OCI-LY1 (cell line): ENCODE results near the gene FLAD1.
A peak's percentile ranks its signal among the peaks of the same experiment; 100 is the strongest.

ENCODE experiments used
- H2AFZ ChIP-seq: fragments of 200-600 bp; sonication (generic), shearing (Covaris generic); 2 replicates; pipeline ENCODE4 v1.6.0; 2014; ENCODE audit warnings: antibody characterized with exemption, mild to moderate bottlenecking, low read length
- H3F3A ChIP-seq: fragments of 200-600 bp; sonication (generic), shearing (Covaris generic); 2 replicates; pipeline ENCODE4 v1.6.0; 2014; ENCODE audit warnings: mild to moderate bottlenecking, antibody characterized with exemption, low read length, moderate library complexity; ENCODE audit not compliant: insufficient read depth
- H3K27ac ChIP-seq: fragments of 200-600 bp; sonication (generic); 2 replicates; pipeline ENCODE4 v1.5.1; 2014; ENCODE audit warnings: low read length, mixed run types, mild to moderate bottlenecking, low read depth; ENCODE audit not compliant: poor library complexity, severe bottlenecking
- H3K27me3 ChIP-seq: fragments of 200-600 bp; sonication (generic); 2 replicates; pipeline ENCODE4 v1.6.0; 2014; ENCODE audit warnings: antibody characterized with exemption, mild to moderate bottlenecking, low read length, moderate library complexity; ENCODE audit not compliant: insufficient read depth
- H3K36me3 ChIP-seq: fragments of 200-600 bp; sonication (generic); 2 replicates; pipeline ENCODE4 v1.6.1; 2014; ENCODE audit warnings: mild to moderate bottlenecking, antibody characterized with exemption, low read length, moderate library complexity, mixed read lengths; ENCODE audit not compliant: insufficient read depth
- H3K4me1 ChIP-seq: fragments of 200-600 bp; sonication (generic); 2 replicates; pipeline ENCODE4 v1.5.1; 2014; ENCODE audit warnings: mild to moderate bottlenecking, low read length, moderate library complexity; ENCODE audit not compliant: insufficient read depth, severe bottlenecking
- H3K4me2 ChIP-seq: fragments of 200-600 bp; sonication (generic), shearing (Covaris generic); 2 replicates; pipeline ENCODE4 v1.6.1; 2014; ENCODE audit warnings: low read length
- H3K4me3 ChIP-seq: fragments of 200-600 bp; sonication (generic); 2 replicates; pipeline ENCODE4 v1.5.1; 2014; ENCODE audit warnings: low read length, low read depth, mild to moderate bottlenecking, mixed read lengths; ENCODE audit not compliant: poor library complexity, severe bottlenecking
- H3K79me2 ChIP-seq: fragments of 200-600 bp; shearing (Covaris generic); 2 replicates; pipeline ENCODE4 v1.6.1; 2016; ENCODE audit warnings: mixed run types, low read length, mixed read lengths; ENCODE audit not compliant: insufficient read depth
- H3K9ac ChIP-seq: fragments of 200-600 bp; sonication (generic), shearing (Covaris generic); 2 replicates; pipeline ENCODE4 v1.6.1; 2014; ENCODE audit warnings: mild to moderate bottlenecking, low read length, mixed read lengths
- H3K9me2 ChIP-seq: fragments of 200-600 bp; sonication (generic), shearing (Covaris generic); 2 replicates; pipeline ENCODE4 v1.6.1; 2014; ENCODE audit warnings: low read depth, mild to moderate bottlenecking, low read length, mixed read lengths
- H3K9me3 ChIP-seq: fragments of 200-600 bp; shearing (Covaris generic); 2 replicates; pipeline ENCODE4 v1.6.1; 2014; ENCODE audit warnings: low read length, mixed read lengths
- H4K20me1 ChIP-seq: fragments of 200-600 bp; sonication (generic), shearing (Covaris generic); 2 replicates; pipeline ENCODE4 v1.6.0; 2016; ENCODE audit warnings: mild to moderate bottlenecking, low read length; ENCODE audit not compliant: insufficient read depth
- CTCF ChIP-seq: fragments of 200-600 bp; sonication (generic), shearing (Covaris generic); IDR thresholded peaks from 2 replicates; pipeline ENCODE4 v1.5.1; 2017; ENCODE audit warnings: mild to moderate bottlenecking, antibody characterized with exemption, low read length, moderate library complexity, mixed read lengths
- EZH2 ChIP-seq: fragments of 200-600 bp; sonication (generic), shearing (Covaris generic); IDR thresholded peaks from 2 replicates; pipeline ENCODE4 v1.8.0; 2017; ENCODE audit warnings: borderline replicate concordance, mixed run types, mild to moderate bottlenecking, antibody characterized with exemption, low read length, moderate library complexity, mixed read lengths

Gene FLAD1

GRCh38 chr1:154972517-154973343, 10.4 kb upstream of the FLAD1 start:
- Histone ChIP-seq H3K4me1 (peaks cover 54% of the 10 kb centered on the region), H3K9ac (peak overlapping the region; percentile 17; the same call in 1 of the 2 replicates), H3K9me2 (no peaks in the 10 kb centered on the region), H3K79me2 (peaks cover 28% of the 10 kb centered on the region), H3K4me2 (peak overlapping the region; percentile 74), H3K4me3 (peak overlapping the region; percentile 79), H3K36me3 (peaks cover 18% of the 10 kb centered on the region), H4K20me1 (no peaks in the 10 kb centered on the region), H3F3A (no peaks in the 10 kb centered on the region), H3K27me3 (no peaks in the 10 kb centered on the region), H2AFZ (no peak overlapping the region), H3K27ac (peak overlapping the region; percentile 88), H3K9me3 (no peaks in the 10 kb centered on the region)
- no peak for TF ChIP-seq EZH2

GRCh38 chr1:154973344-154974101, 9.6 kb upstream of the FLAD1 start:
- peak overlapping the region; percentile 82 for H3K9ac ChIP-seq
- H3K4me3 ChIP-seq: peak overlapping the region; percentile 79
- peak overlapping the region; percentile 74 for H3K4me2 ChIP-seq
- no peaks in the 10 kb centered on the region for H3K9me3 ChIP-seq
- peaks cover 20% of the 10 kb centered on the region; the same call in 1 of the 2 replicates for H3K36me3 ChIP-seq
- H3K27me3 ChIP-seq: no peaks in the 10 kb centered on the region
- H3K4me1 ChIP-seq: peaks cover 57% of the 10 kb centered on the region
- H3K27ac ChIP-seq: peak overlapping the region; percentile 88
- TF ChIP-seq EZH2 (no peak), CTCF (peak; percentile 15; the same call in 1 of the 2 replicates)
- no peak overlapping the region for H2AFZ ChIP-seq
- H3F3A ChIP-seq: 0 out of 2 replicates have a peak, but pooled peaks cover 4% of the 10 kb centered on the region
- H3K79me2 ChIP-seq: peaks cover 28% of the 10 kb centered on the region
- H4K20me1 ChIP-seq: no peaks in the 10 kb centered on the region
- H3K9me2 ChIP-seq: no peaks in the 10 kb centered on the region

GRCh38 chr1:154974102-154974807, 8.9 kb upstream of the FLAD1 start, which contains the start of gene CKS1B:
TSS of gene CKS1B (plus strand) at chr1:154974681. CDS start at chr1:154974746, 65 bp downstream.
- peaks cover 21% of the 10 kb centered on the region; the same call in 1 of the 2 replicates for H3K36me3 ChIP-seq
- H3K4me1 ChIP-seq: peaks cover 57% of the 10 kb centered on the region
- peak within 1 kb of the TSS; percentile 86 for H3K9ac ChIP-seq
- no peaks in the 10 kb centered on the region for H3K9me3 ChIP-seq
- peak within 1 kb of the TSS; percentile 79 for H3K4me3 ChIP-seq
- H2AFZ ChIP-seq: no peak within 1 kb of the TSS
- H3F3A ChIP-seq: 0 out of 2 replicates have a peak, but pooled peaks cover 4% of the 10 kb centered on the region
- H3K4me2 ChIP-seq: peak within 1 kb of the TSS; percentile 91
- H4K20me1 ChIP-seq: no peaks in the 10 kb centered on the region
- no peak for TF ChIP-seq EZH2
- TF ChIP-seq CTCF: no peak
- peaks cover 28% of the 10 kb centered on the region for H3K79me2 ChIP-seq
- H3K9me2 ChIP-seq: no peaks in the 10 kb centered on the region
- no peaks in the 10 kb centered on the region for H3K27me3 ChIP-seq
- peak within 1 kb of the TSS; percentile 88 for H3K27ac ChIP-seq
